IMR-90 (cell line): Measurements from ENCODE around the gene IL4R. TPM values are rescaled to one million over a fixed set of nuclear protein-coding genes. Genes with fewer than 3 reads are reported as not detected.
"Not testable (repeated sequence)": the region's sequence is repeated elsewhere in the genome, so short reads cannot be mapped to it uniquely, and the experiment has no call there.

ENCODE experiments used
- ATAC-seq: fragments of 200-7000 bp; cut with Tn5 transposase; 2 replicates; pipeline ENCODE4 v1.9.1; 2020; ENCODE audit warnings: low read depth, mild to moderate bottlenecking, moderate library complexity
- BruUV-seq: library from RNA; stranded (reverse); fragments of 400-500 nt; replicated peaks from 2 replicates; lab custom pipeline; 2021; lab: Mats Ljungman, UMichigan
- CTCF ChIA-PET: fragments of 300-600 bp; formaldehyde crosslinking; extraction: SDS; loops from one replicate; lab custom pipeline; 2021; ENCODE audit warnings: antibody characterized with exemption; lab: Yijun Ruan, JAX
- POLR2A ChIA-PET: fragments of 300-600 bp; sonication (Branson Sonifier 250); formaldehyde crosslinking; loops from one replicate; lab custom pipeline; 2022; ENCODE audit warnings: antibody characterized with exemption; ENCODE audit not compliant: unreplicated experiment; lab: Charles Lee
- DNase-seq: peaks from one replicate; pipeline ENCODE4 v3.0.0; 2013
- H2AFZ ChIP-seq: replicated peaks from 2 replicates; pipeline ENCODE3; 2013; ENCODE audit warnings: low read length, mild to moderate bottlenecking; ENCODE audit not compliant: poor library complexity
- H2AK5ac ChIP-seq: 2 replicates; pipeline ENCODE4 v1.6.1; 2013; ENCODE audit warnings: low read depth, low read length, inconsistent platforms
- H2AK9ac ChIP-seq: replicated peaks from 2 replicates; pipeline ENCODE3; 2013; ENCODE audit warnings: mild to moderate bottlenecking, low read depth, low read length, moderate library complexity; ENCODE audit not compliant: poor library complexity
- H2BK120ac ChIP-seq: 2 replicates; pipeline ENCODE4 v1.6.1; 2013; ENCODE audit warnings: low read depth, low read length, inconsistent platforms
- H2BK15ac ChIP-seq: 3 replicates; pipeline ENCODE4 v1.6.1; 2013; ENCODE audit warnings: low read depth, low read length, inconsistent platforms
- H2BK20ac ChIP-seq: 2 replicates; pipeline ENCODE4 v1.6.1; 2013; ENCODE audit warnings: low read depth, mild to moderate bottlenecking, inconsistent platforms, low read length, moderate library complexity
- H2BK5ac ChIP-seq: 2 replicates; pipeline ENCODE4 v1.6.1; 2013; ENCODE audit warnings: mild to moderate bottlenecking, low read depth, low read length, inconsistent platforms; ENCODE audit not compliant: poor library complexity, severe bottlenecking
- H3K14ac ChIP-seq: replicated peaks from 2 replicates; pipeline ENCODE4 v1.6.1; 2013; ENCODE audit warnings: low read depth, low read length, inconsistent platforms
- H3K18ac ChIP-seq: 2 replicates; pipeline ENCODE4 v1.6.1; 2013; ENCODE audit warnings: low read depth, low read length, control low read depth
- H3K23ac ChIP-seq: 2 replicates; pipeline ENCODE4 v1.6.1; 2013; ENCODE audit warnings: low read depth, low read length, inconsistent platforms
- H3K27ac ChIP-seq: 2 replicates; pipeline ENCODE4 v1.5.1; 2013; ENCODE audit warnings: mild to moderate bottlenecking, control low read depth, low read length; ENCODE audit not compliant: insufficient read depth
- H3K27me3 ChIP-seq: 2 replicates; pipeline ENCODE4 v1.6.1; 2013; ENCODE audit warnings: low read length; ENCODE audit not compliant: control insufficient read depth, insufficient read depth
- H3K36me3 ChIP-seq: 2 replicates; pipeline ENCODE4 v1.6.1; 2013; ENCODE audit warnings: low read length, mixed read lengths; ENCODE audit not compliant: control insufficient read depth, insufficient read depth
- H3K4ac ChIP-seq: 2 replicates; pipeline ENCODE4 v1.6.1; 2013; ENCODE audit warnings: low read depth, low read length, inconsistent platforms
- H3K4me1 ChIP-seq: 2 replicates; pipeline ENCODE4 v1.6.1; 2013; ENCODE audit warnings: low read length, mixed read lengths; ENCODE audit not compliant: control insufficient read depth, insufficient read depth
- H3K4me2 ChIP-seq: 2 replicates; pipeline ENCODE4 v1.6.1; 2013; ENCODE audit warnings: low read depth, mild to moderate bottlenecking, control low read depth, low read length, moderate library complexity
- H3K4me3 ChIP-seq: 2 replicates; pipeline ENCODE4 v1.5.1; 2013; ENCODE audit warnings: low read depth, mild to moderate bottlenecking, control low read depth, low read length, moderate library complexity; ENCODE audit not compliant: insufficient read depth
- H3K56ac ChIP-seq: 2 replicates; pipeline ENCODE4 v1.6.1; 2013; ENCODE audit warnings: low read length, inconsistent platforms; ENCODE audit not compliant: insufficient read depth; ENCODE audit errors: extremely low read depth
- H3K79me1 ChIP-seq, 2 experiments: 2 replicates each; pipeline ENCODE4 v1.6.1; 2013; ENCODE audit warnings: low read length in 2 of 2, inconsistent platforms in 1 of 2, low read depth in 1 of 2
- H3K9ac ChIP-seq: 2 replicates; pipeline ENCODE4 v1.6.1; 2013; ENCODE audit warnings: low read depth, low read length, control low read depth
- H3K9me1 ChIP-seq: 2 replicates; pipeline ENCODE4 v1.6.1; 2013; ENCODE audit warnings: low read length, inconsistent platforms; ENCODE audit not compliant: insufficient read depth
- H3K9me3 ChIP-seq: 2 replicates; pipeline ENCODE4 v1.6.1; 2013; ENCODE audit warnings: low read length; ENCODE audit not compliant: control insufficient read depth, insufficient read depth
- H4K20me1 ChIP-seq: 2 replicates; pipeline ENCODE4 v1.6.1; 2013; ENCODE audit warnings: low read length, inconsistent platforms; ENCODE audit not compliant: insufficient read depth
- H4K5ac ChIP-seq: 2 replicates; pipeline ENCODE4 v1.6.1; 2013; ENCODE audit warnings: mild to moderate bottlenecking, low read depth, low read length, control low read depth
- H4K8ac ChIP-seq, 2 experiments: 2 replicates each; pipeline ENCODE4 v1.6.1; 2013; ENCODE audit warnings: low read depth in 2 of 2, low read length in 2 of 2, control low read depth in 1 of 2, inconsistent platforms in 1 of 2
- H4K91ac ChIP-seq: 2 replicates; pipeline ENCODE4 v1.6.1; 2013; ENCODE audit warnings: low read depth, low read length, inconsistent platforms; ENCODE audit not compliant: insufficient read depth
- BHLHE40 ChIP-seq: fragments of 150-350 bp; IDR thresholded peaks from 2 replicates; pipeline ENCODE4 v1.6.1; 2016; ENCODE audit warnings: mild to moderate bottlenecking, low read depth, low read length
- CHD1 ChIP-seq: IDR thresholded peaks from 2 replicates; pipeline ENCODE4 v1.6.1; 2012; ENCODE audit warnings: low read depth, low read length, improper control_type of control experiment
- MAZ ChIP-seq: IDR thresholded peaks from 2 replicates; pipeline ENCODE4 v1.6.1; 2012; ENCODE audit warnings: low read depth, mild to moderate bottlenecking, low read length, improper control_type of control experiment, moderate library complexity, borderline replicate concordance
- WGBS, 2 experiments: methylation state at CpG; one replicate each; pipeline versions ENCODE4 v1.1.5 to v1.1.7; 2013; ENCODE audit warnings: missing lambda C conversion rate in 2 of 2; ENCODE audit not compliant: insufficient read length in 1 of 2; ENCODE audit errors: extremely low coverage in 2 of 2; 5-methylcytosine and 5-hydroxymethylcytosine counted together
- dilution Hi-C: fragments of 300-500 bp; cut with HindIII; formaldehyde crosslinking; loops from one replicate; pipeline ENCODE4 v1.14.3; 2018; ENCODE audit warnings: low sequenced_read_pairs; ENCODE audit not compliant: unreplicated experiment
- in situ Hi-C: fragments of 300-500 bp; cut with MboI; formaldehyde crosslinking; loops from 3 replicates; pipeline ENCODE4 v1.14.3; 2019; ENCODE audit warnings: low sequenced_read_pairs, inconsistent platforms, mixed read lengths
- intact Hi-C: fragments of 100-400 bp; cut with micrococcal nuclease; formaldehyde crosslinking; loops from 2 replicates; pipeline ENCODE4 v1.10.0; 2022
- polyA plus RNA-seq, 3 experiments: library from polyadenylated mRNA; depleted of rRNA; stranded (reverse); fragments of >200 nt; gene quantifications; 2 replicates each; pipeline ENCODE4 v1.2.3, GENCODE V29; 2012; ENCODE audit warnings: low replicate concordance in 1 of 3
- total RNA-seq: library from RNA; depleted of rRNA; stranded (reverse); fragments of >200 nt; gene quantifications from 2 replicates; pipeline ENCODE4 v1.2.3, GENCODE V29; 2012
- TF ChIP-seq, protein P1 (sequence below): fragments of 150-350 bp; IDR thresholded peaks from 2 replicates; pipeline ENCODE4 v1.6.1; 2016; ENCODE audit warnings: low read depth, mild to moderate bottlenecking, low read length, moderate library complexity, borderline replicate concordance

Gene IL4R
- total and polyA plus RNA-seq, 2 of the 4 experiments (the other 2 are of a cell fraction) = 6.3 to 18.7 TPM

DNA sequence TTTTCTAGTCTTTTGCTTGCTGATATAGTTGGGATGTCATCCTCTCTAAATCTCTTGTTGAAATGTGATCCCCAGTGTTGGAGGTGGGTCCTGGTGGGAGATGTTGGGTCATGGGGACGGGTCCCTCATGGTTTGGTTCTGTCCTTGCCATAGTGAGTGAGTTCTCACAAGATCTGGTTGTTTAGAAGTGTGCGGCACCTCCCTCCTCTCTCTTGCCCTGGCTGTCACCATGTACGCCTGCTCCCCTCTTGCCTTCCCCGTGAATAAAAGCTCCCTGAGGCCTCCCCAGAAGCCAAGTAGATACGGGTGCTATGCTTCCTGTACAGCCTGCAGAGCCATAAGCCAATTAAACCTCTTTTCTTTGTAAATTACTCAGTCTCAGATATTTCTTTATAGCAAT, 15.2 kb downstream of the IL4R start:
- CTCF ChIA-PET = interaction anchor here (1.7 kb wide), 1 partner anchor 94 kb away, joined by 6 read pairs; no protein-coding TSS in a partner anchor
- intact Hi-C loops = no loop called here
- no peak for ATAC-seq

DNA sequence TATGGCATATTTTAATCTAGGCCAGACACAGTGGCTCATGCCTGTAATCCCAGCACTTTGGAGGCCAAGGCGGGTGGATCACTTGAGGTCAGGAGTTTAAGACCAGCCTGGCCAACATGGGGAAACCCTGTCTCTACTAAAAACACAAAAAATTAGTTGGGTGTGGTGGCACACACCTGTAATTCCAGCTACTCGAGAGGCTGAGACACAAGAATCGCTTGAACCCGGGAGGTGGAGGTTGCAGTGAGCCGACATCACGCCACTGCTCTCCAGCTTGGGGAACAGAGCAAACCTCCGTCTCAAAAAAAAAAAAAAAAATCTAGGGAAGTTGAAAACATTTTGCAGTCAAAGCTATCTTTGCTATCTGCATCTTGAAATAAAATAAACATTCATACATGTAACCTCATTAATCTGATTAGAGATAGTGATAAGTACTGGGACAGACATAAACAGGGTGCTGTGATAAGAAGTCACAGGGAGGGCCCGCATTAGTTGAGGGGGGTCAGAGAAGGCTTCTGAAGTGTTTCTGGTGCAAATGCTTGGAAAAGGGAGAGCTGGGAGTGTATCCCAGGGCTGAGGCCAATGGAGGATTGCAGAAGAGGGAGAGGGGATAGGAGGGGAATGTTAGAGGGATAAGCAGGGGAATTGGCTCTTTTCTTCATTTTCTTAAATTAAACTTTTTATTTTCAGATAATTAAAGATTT, 15.8 kb downstream of the IL4R start:
- peaks cover 30% of the 10 kb centered on the region for H3K4me1 ChIP-seq
- H3K14ac ChIP-seq = peak overlapping the region; percentile 79
- H3K9me1 ChIP-seq = peaks cover 23% of the 10 kb centered on the region
- H3K4me2 ChIP-seq, dilution Hi-C loops, in situ Hi-C loops, H4K20me1 ChIP-seq, H3K4me3 ChIP-seq, H3K9me3 ChIP-seq, H2AFZ ChIP-seq, BruUV-seq, H3K27me3 ChIP-seq, POLR2A ChIA-PET: not testable (repeated sequence)
- peak overlapping the region; percentile 87 for H3K4ac ChIP-seq
- H3K36me3 ChIP-seq = peaks cover 32% of the 10 kb centered on the region
- peak overlapping the region; percentile 96 for H2BK120ac ChIP-seq
- 29% methylated on average over 1 of the region's 8 CpGs; no CpG with 5 or more reads in 1 of the 2 experiments for WGBS, 2 experiments
- peak overlapping the region; percentile 49; the same call in 1 of the 2 replicates for H3K56ac ChIP-seq
- H2AK5ac ChIP-seq = peak overlapping the region; percentile 95
- intact Hi-C loops = loop anchor here (1.0 kb wide), 1 partner anchor 94 kb away; no protein-coding TSS in a partner anchor
- H2BK5ac ChIP-seq = peak overlapping the region; percentile 92
- peak overlapping the region; percentile 88 for H3K18ac ChIP-seq
- H2AK9ac ChIP-seq = peak overlapping the region; percentile 60
- peak overlapping the region; percentile 79; the same call in 1 of the 3 replicates for H2BK15ac ChIP-seq
- peak overlapping the region; percentile 88 for H4K5ac ChIP-seq
- peak overlapping the region; percentile 80 to 99 for H4K8ac ChIP-seq
- H3K27ac ChIP-seq = peak overlapping the region; percentile 95
- H4K91ac ChIP-seq = peak overlapping the region; percentile 81
- CTCF ChIA-PET = interaction anchor here (1.7 kb wide), 1 partner anchor 95 kb away, joined by 6 read pairs; no protein-coding TSS in a partner anchor
- peak overlapping the region; percentile 77 for H2BK20ac ChIP-seq
- DNase-seq (peak; percentile 55), ATAC-seq (0 out of 2 replicates have a peak, but pooled peaks have one; percentile 2)
- peaks cover 31 to 81% of the 10 kb centered on the region in 2 experiments for H3K79me1 ChIP-seq
- H3K9ac ChIP-seq = peak overlapping the region; percentile 55
- H3K23ac ChIP-seq = peak overlapping the region; percentile 41

More for the DNA sequence above, 15.2 kb downstream of the IL4R start:
- no peak overlapping the region for H3K9ac ChIP-seq
- peak overlapping the region; percentile 96 for H2BK120ac ChIP-seq
- H3K4ac ChIP-seq = peak overlapping the region; percentile 87
- H2BK15ac ChIP-seq = peak overlapping the region; percentile 79; the same call in 2 of the 3 replicates
- no TSS peak for BruUV-seq
- H3K4me1 ChIP-seq = peaks cover 26% of the 10 kb centered on the region
- peak overlapping the region; percentile 88 for H4K5ac ChIP-seq
- H2BK20ac ChIP-seq = peak overlapping the region; percentile 86
- peak overlapping the region; percentile 95 for H3K27ac ChIP-seq
- H3K23ac ChIP-seq = peak overlapping the region; percentile 85
- dilution Hi-C loops (no loop called here), in situ Hi-C loops (no loop called here)
- no peak overlapping the region for H2AK9ac ChIP-seq
- H2AFZ ChIP-seq = no peak overlapping the region
- POLR2A ChIA-PET = no interaction called here
- no peaks in the 10 kb centered on the region for H3K27me3 ChIP-seq
- WGBS, 2 experiments = no CpG with 5 or more reads among the region's 5 CpGs
- H2AK5ac ChIP-seq = peak overlapping the region; percentile 95
- peak overlapping the region; percentile 91 for H3K14ac ChIP-seq
- H3K36me3 ChIP-seq = peaks cover 27% of the 10 kb centered on the region
- H3K9me1 ChIP-seq = peaks cover 24% of the 10 kb centered on the region
- H2BK5ac ChIP-seq = peak overlapping the region; percentile 92
- no peak for TF ChIP-seq BHLHE40
- TF ChIP-seq, protein P1, sequence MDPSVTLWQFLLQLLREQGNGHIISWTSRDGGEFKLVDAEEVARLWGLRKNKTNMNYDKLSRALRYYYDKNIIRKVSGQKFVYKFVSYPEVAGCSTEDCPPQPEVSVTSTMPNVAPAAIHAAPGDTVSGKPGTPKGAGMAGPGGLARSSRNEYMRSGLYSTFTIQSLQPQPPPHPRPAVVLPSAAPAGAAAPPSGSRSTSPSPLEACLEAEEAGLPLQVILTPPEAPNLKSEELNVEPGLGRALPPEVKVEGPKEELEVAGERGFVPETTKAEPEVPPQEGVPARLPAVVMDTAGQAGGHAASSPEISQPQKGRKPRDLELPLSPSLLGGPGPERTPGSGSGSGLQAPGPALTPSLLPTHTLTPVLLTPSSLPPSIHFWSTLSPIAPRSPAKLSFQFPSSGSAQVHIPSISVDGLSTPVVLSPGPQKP = no peak
- TF ChIP-seq CHD1 = no peak
- TF ChIP-seq MAZ = no peak
- no peak overlapping the region for H3K56ac ChIP-seq
- no peaks in the 10 kb centered on the region for H4K20me1 ChIP-seq
- H3K4me3 ChIP-seq = no peak overlapping the region
- DNase-seq = no peak
- peaks cover 25 to 81% of the 10 kb centered on the region in 2 experiments for H3K79me1 ChIP-seq
- H3K4me2 ChIP-seq = no peak overlapping the region
- peak overlapping the region; percentile 79 to 99; a peak in 3 of 4 replicates for H4K8ac ChIP-seq
- peak overlapping the region; percentile 88 for H3K18ac ChIP-seq
- H3K9me3 ChIP-seq = no peaks in the 10 kb centered on the region
- H4K91ac ChIP-seq = peak overlapping the region; percentile 70
